OCI-LY1 (cell line): ENCODE measurements around the gene BGLAP.

Source experiments
- CTCF ChIP-seq: fragments of 200-600 bp; sonication (generic), shearing (Covaris generic); IDR thresholded peaks from 2 replicates; pipeline ENCODE4 v1.5.1; 2017; ENCODE audit warnings: mild to moderate bottlenecking, antibody characterized with exemption, low read length, moderate library complexity, mixed read lengths
- EZH2 ChIP-seq: fragments of 200-600 bp; sonication (generic), shearing (Covaris generic); IDR thresholded peaks from 2 replicates; pipeline ENCODE4 v1.8.0; 2017; ENCODE audit warnings: borderline replicate concordance, mixed run types, mild to moderate bottlenecking, antibody characterized with exemption, low read length, moderate library complexity, mixed read lengths

- TF ChIP-seq EZH2 (no peak), CTCF (no peak)
These were observed 46.1 kb upstream of the BGLAP start for GRCh38 chr1:156195853-156196252.
